Femur (tissue), 1 donor: Measurements from ENCODE around the gene TAPBPL.
A peak's percentile ranks its signal among the peaks of the same experiment; 100 is the strongest.
"Not testable (repeated sequence)": the region's sequence is repeated elsewhere in the genome, so short reads cannot be mapped to it uniquely, and the experiment has no call there.

ENCODE experiments used
- DNase-seq: peaks from one replicate; pipeline ENCODE4 v3.0.0-alpha.2; 2017

Gene TAPBPL

GRCh38 chr12:6451348-6452244 is at the start of gene TAPBPL:
TAPBPL (plus strand) TSS chr12:6452042; CDS start chr12:6452249, 207 bp downstream.
- DNase-seq = peak; percentile 93

DNA sequence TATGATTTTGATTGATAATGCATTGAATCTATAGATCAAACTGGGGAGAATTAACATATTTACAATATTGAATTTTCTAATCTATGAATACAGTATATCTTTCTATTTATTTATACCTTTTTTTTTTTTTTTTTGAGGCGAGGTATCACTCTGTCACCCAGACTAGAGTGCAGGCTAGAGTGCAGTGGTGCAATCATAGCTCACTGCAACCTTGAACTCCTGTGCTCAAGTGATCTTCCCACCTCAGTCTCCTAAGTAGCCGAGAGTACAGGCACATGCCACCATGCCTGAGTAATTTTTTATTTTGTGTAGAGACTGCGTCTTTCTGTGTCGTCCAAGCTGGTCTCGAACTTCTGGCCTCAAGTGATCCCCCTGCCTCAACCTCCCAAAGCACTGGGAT is 47.5 kb upstream of the TAPBPL start:
- DNase-seq = no peak

DNA sequence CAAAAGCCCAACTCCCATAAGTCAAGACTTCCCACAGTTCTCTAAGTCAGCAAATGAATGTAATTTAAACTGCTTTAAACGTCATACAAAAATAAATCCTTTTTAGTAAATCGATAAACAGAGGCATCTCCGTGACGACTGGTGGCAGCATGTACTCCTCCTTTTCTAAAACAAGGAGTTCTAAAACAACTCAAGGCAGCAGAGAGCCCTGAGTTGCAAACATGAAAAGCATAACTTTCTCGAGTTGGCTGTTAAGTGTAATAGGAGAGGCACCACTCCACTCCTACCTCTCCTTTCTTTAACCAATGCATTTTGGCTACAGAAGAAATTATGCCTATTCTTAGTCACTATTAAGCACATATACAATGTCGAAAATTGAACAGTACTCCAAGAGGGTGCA is 45.9 kb upstream of the TAPBPL start:
- no peak for DNase-seq

- no peak for DNase-seq
Observed at GRCh38 chr12:6407236-6407954, 44.4 kb upstream of the TAPBPL start.

DNA sequence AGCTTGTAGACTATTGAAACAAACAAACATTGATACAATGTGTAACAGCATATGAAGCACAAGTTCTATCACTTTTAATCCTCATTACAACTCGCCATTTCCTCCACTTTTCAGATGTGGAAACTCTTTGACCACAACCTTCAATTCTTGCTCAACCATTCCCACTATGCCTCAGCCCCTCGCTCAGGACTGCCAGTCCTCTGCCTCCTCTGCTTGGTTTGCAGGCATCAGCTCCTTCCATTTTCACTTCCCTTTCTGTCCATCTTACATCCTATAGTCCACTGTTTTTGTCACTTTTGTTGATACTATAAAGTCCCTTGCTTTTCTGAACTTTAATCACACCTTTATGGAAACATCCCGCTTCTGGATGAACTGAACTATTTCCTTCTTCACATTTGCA is 35.2 kb upstream of the TAPBPL start:
- no peak for DNase-seq

DNA sequence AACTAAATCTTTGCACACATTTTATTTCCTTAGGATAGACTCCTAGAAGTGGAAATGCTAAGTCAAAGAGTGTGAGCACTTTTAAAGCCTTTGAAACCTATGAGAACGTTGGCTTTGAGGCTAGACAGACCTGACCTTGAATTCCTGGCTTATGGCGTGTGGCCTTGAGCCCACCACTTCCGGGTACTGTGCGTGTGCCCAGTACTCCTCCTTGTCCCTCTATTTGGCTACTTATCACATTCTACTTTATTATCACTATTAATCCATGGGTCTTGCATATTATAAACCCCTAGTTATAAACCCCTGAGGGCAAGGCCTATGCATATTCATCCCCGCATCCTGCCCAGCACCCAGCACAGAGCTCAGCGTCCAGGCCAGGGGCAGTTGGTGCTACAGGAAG is 33.0 kb upstream of the TAPBPL start:
- no peak for DNase-seq

DNA sequence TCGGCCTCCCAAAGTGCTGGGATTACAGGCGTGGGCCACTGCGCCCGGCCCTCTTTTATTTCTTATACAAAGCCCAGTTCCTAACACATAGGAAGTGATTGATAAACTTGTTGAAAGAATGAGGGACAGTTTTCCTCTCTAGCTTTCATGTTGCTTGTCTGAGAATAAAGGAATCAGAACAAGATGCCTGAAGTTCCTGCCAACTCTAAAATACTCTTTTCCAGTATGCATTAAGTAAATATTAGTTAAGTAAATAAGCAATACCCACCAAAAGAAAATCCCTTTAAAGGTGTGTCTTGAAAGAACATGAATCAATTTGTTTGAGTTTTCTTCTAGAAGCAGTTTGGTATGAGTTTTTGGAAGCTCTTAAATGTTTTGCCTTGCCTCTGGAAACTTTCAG is 31.5 kb upstream of the TAPBPL start:
- no peak for DNase-seq

DNA sequence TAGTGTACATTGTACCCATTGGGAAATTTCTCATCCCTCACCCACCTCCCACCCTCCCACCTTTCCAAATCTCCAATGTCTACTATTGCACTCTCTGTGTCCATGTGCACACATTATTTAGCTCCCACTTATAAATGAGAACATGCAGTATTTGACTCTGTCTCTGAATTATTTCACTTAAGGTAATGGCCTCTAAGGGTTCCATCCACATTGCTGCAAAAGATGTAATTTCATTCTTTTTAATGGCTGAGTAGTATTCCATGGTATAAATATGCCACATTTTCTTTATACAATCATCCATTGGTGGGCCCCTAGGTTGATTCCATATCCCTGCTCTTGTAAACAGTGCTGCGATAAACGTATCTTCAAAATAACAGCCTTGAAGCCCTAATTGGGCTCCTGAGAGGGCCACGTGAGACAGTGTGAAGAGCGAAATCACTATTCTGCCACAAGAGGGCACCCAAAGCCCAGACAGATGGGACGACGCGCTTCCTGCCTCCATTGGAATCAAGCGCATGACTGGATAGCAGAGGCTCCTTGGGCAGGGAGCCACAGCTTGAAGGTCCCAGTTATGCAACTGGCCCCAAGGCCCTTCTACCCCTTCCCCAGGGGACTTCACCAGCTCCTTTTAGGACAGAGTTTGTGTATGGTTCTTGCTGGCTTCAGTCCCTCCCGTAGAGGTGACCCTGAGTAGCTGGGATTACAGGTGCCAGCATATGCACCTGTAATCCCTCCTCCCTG is 28.4 kb upstream of the TAPBPL start:
- DNase-seq = peak; percentile 87

DNA sequence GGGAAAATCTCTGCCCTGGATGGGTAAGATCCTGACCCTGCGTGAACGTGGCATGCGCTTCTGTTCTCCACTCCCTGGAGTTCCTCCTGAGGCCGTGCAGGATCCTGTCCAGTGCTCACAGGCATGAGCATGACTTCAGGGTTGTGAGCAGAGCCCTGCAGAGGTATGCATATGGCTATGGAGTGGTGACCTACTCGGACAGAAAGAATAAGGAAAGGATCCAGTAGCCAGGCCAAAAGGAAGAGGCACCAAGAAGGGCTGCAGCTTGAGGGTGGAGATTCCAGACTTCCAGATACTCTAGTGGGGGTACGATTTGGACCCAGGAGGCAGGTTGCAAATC is 27.9 kb upstream of the TAPBPL start:
- DNase-seq = no peak

DNA sequence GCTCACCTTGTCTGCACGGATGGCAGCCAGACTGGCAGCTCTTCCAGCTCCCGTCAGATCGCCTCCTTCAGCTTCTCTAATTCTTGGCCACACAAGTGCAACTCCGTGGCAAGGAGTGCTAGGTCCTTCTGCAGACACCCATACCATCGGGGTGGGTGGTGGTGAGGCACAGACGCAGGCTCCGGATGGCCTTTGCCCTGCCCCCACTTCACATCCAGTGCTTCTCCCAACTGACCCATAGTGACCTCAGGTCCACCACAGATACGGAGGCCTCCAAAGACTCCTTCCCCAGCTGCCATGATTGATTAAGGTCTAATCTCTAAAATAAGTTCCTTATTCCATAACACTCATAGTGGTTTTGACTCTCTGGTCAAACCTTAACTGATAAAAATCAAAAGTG is 27.0 kb upstream of the TAPBPL start:
- no peak for DNase-seq

GRCh38 chr12:6425590-6426531 is 26.0 kb upstream of the TAPBPL start:
- no peak for DNase-seq

- no peak for DNase-seq
Observed at GRCh38 chr12:6426882-6427671, 24.8 kb upstream of the TAPBPL start.

DNA sequence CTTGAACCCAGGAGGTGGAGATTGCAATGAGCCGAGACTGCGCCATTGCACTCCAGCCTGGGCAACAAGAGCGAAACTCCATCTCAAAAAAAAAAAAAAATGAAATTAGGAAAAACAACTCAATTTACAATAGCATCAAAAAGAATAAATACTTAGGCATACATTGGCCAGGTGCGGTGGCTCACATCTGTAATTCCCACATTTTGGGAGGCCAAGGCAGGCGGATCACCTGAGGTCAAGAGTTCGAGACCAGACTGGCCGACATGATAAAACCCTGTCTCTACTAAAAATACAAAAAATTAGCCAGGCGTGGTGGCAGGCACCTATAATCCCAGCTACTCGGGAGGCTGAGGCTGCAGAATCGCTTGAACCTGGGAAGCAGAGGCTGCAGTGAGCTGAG is 24.0 kb upstream of the TAPBPL start:
- not testable (repeated sequence) for DNase-seq

DNA sequence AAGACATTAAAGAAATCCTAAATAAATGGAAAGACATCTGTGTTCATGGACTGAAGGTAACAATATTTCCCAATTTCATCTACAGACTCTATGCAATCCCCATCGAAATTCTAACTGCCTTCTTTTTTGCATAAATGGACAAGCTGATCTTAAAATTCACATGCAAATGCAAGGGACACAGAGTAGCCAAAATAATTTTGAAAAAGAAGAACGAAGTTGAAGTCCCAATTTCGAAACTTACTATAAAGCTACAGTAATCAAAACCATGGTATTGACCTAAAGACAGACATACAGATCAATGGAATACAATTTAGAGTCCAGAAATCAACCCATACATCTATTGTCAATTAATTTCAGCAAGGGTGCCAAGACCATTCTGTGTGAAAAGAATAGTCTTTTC is 23.5 kb upstream of the TAPBPL start:
- no peak for DNase-seq

DNA sequence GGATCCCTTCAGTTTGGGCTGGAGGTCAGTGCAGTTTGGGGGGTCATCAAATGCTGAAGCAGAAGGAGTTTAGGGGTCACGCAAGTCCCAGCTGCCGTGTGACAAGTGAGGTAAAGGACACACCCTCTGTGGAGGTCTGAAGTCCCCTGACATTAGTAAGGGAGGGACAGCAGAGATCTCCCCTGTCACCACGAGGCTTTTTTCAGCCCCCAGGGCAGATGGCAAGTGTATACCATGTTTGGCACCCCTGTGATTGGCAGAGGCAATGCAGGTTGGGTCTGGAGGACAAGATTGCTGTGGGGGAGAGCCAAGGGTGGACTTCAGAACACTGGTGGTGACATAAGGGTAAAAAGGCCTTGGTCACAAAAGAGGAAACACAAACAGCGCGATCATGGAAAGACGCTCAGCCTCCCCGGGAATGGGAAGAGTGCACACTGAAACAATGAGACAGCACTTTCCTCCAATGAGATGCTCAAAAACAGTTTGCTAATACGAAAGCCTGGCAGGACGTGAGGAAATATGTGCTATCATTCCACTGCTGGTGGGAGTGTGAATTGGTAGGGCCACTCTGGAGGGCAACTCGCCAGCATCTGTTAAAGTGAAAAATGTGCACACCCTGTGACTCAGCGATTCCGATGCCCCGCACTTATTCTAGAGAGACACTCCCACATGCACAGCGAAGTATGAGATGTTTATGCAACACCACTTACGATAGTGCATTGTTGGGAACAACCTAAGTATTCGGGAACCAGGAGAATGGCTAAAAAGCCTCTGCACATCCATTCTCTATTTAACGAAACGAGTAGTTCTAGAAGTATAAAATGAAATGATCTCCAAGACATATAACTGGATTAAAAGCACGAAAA is 21.5 kb upstream of the TAPBPL start:
- DNase-seq = peak; percentile 78

GRCh38 chr12:6432991-6433390 is 18.9 kb upstream of the TAPBPL start:
- DNase-seq = no peak

GRCh38 chr12:6434205-6435140 is 17.4 kb upstream of the TAPBPL start:
- no peak for DNase-seq

DNA sequence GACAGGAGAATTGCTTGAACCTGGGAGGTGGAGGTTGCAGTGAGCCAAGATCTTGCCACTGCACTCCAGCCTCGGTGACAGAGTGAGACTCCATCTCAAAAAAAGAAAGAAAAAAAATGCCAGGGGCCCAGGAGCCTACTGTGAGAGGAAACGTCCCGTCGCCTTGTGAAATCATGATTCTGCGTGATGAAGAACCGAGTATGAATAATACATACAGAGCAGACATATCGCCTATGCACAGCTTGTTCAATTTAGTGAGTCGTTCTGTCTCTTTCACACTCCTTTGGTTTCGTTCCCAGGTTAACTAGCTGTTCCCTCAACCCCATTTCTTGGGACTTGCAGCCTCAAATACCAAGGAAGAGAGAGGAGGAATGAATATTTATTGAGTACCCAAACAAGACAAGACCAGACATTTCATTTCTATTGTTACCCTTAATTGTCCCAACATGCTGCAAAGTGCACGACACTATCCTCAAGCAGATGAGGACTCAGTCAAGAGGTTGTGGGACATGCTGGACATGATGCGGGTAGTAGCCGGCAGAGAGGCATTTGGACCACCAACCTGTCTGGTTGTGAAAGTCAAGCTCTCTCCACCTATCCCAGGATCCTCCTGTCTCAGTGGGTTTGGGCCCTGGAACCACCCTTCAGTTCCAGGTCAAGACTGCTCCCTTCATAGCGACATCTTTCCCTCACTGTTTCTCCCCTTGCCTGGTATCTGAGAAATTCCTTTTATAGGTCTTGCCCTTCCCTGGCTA is 15.7 kb upstream of the TAPBPL start:
- DNase-seq = no peak

DNA sequence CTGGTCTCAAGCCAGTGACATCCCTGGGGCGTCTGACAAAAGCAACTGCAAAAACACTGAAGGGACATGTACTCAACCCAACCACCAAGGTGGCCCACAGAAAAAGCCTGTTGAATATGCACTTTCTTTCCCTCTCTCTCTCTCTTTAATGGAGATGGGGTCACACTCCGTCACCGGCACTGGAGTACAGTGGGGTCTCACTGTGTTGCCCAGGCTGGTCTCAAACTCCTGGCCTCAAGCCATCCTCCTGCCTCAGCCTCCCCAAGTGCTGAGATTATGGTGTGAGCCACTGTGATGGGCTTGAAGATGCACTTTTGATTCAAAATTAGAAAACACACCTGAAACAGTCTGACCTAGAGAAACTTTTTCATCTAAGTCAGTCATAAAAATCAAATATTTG is 14.3 kb upstream of the TAPBPL start:
- DNase-seq = no peak
